AG04449 (cell line): Measurements from ENCODE around the gene BRS3.
"Not testable (repeated sequence)": the region's sequence is repeated elsewhere in the genome, so short reads cannot be mapped to it uniquely, and the experiment has no call there.

Experiments
- CTCF ChIA-PET: fragments of 350-600 bp; formaldehyde crosslinking; extraction: SDS; loops from one replicate; lab custom pipeline; 2021; ENCODE audit warnings: antibody characterized with exemption; lab: Yijun Ruan, JAX
- POLR2A ChIA-PET: fragments of 400-600, 350-600 bp; formaldehyde crosslinking; extraction: SDS; loops from one replicate; lab custom pipeline; 2020; ENCODE audit warnings: antibody characterized with exemption, inconsistent platforms; lab: Yijun Ruan, JAX
- DNase-seq: peaks from one replicate; pipeline ENCODE4 v3.0.0-alpha.2; 2010; ENCODE audit warnings: low read depth, low spot score
- H3K4me3 ChIP-seq: 2 replicates; pipeline ENCODE4 v1.5.1; 2011; ENCODE audit warnings: low read depth, mild to moderate bottlenecking, control low read depth, low read length
- CTCF ChIP-seq: IDR thresholded peaks from one replicate; pipeline ENCODE4 v1.5.1; 2011; ENCODE audit warnings: mild to moderate bottlenecking, moderate library complexity, low read length, control low read depth, inconsistent platforms; ENCODE audit not compliant: insufficient read depth; ENCODE audit errors: missing control alignments

BRS3 gene

GRCh38 chrX:136487647-136488046 is at the start of gene BRS3:
BRS3 (plus strand) TSS chrX:136487947; CDS start chrX:136488115, 168 bp downstream.
- no peak within 1 kb of the TSS for H3K4me3 ChIP-seq
- TF ChIP-seq CTCF = no peak
- ChIA-PET POLR2A (no interaction called here), CTCF (no interaction called here)
- no peak for DNase-seq

DNA sequence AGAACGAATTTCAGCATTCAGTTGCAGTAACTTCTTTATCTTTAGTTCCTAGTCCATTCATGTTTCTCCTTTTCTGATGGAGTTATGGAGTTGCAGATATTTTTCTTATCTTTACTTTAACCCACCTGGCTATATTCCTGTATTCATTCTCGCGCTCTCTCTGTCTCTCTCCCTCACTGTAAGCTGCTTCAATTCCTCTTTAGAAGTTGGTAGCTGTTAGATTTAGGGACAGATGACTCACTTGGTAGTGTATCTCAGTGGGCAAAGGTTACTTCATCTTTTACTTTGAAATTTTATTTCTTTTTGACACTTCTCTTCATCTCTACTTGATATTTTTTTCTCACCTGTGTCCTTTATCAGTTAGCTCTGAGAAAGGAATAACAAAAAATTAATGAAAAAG is 49.6 kb upstream of the BRS3 start:
- no peak for DNase-seq
- ChIA-PET POLR2A (no interaction called here), CTCF (no interaction called here)
- no peak overlapping the region for H3K4me3 ChIP-seq
- TF ChIP-seq CTCF = no peak

DNA sequence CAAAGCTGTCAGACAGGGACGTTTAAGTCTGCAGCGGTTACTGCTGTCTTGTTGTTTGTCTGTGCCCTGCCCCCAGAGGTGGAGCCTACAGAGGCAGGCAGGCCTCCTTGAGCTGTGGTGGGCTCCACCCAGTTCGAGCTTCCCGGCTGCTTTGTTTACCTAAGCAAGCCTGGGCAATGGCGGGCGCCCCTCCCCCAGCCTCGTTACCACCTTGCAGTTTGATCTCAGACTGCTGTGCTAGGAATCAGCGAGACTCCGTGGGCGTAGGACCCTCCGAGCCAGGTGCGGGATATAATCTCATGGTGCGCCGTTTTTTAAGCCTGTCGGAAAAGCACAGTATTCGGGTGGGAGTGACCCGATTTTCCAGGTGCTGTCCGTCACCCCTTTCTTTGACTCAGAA is 42.1 kb upstream of the BRS3 start:
- POLR2A ChIA-PET, DNase-seq: not testable (repeated sequence)

GRCh38 chrX:136446208-136446607 is 41.5 kb upstream of the BRS3 start:
- no peak overlapping the region for H3K4me3 ChIP-seq
- no peak for DNase-seq
- TF ChIP-seq CTCF = no peak
- ChIA-PET CTCF (no interaction called here), POLR2A (no interaction called here)

More for the DNA sequence above, 42.1 kb upstream of the BRS3 start:
- CTCF ChIA-PET, H3K4me3 ChIP-seq: not testable (repeated sequence)

DNA sequence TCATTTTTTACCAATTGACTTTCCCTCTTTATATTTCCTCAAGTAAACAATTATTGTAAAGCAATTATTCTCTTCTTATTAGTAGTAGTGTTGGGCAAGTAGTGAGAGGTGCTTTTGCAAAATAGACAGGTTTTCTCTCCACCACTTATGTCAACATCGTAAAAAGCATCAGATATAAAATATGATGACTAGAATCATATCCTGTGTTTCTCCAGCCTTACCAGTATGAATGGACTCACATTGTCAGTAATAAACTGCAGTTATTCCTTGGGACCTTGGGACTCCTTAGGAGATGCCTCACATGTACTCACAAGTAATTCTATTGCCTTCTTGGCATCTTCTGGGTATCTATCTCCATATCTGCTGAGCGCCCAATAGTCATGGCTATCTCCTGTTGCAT is 40.4 kb upstream of the BRS3 start:
- POLR2A ChIA-PET = no interaction called here
- no peak for DNase-seq
- CTCF ChIA-PET = no interaction called here
- H3K4me3 ChIP-seq = no peak overlapping the region
- no peak for TF ChIP-seq CTCF

DNA sequence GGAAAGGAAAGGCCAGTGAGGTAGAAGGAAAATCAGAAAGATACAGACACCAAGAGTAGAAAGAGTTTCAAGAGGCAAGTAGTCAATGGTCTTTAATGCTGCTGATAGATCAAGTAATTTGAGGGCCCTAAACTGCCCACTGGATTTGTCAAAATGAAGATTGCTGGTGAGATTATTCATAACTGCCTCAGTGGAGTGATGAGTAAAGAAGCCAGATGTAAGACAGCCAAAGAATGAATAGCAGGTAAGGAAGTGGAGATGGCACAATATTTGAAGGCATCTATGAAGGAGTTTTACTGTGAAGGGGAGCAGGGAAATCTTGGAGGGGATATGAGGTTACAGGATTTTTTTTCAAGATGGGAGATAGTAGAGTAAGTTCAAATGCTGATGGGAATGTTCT is 39.8 kb upstream of the BRS3 start:
- TF ChIP-seq CTCF = no peak
- H3K4me3 ChIP-seq = no peak overlapping the region
- no peak for DNase-seq
- ChIA-PET CTCF (no interaction called here), POLR2A (no interaction called here)

- TF ChIP-seq CTCF = no peak
- CTCF ChIA-PET = no interaction called here
- DNase-seq = no peak
- H3K4me3 ChIP-seq = no peak overlapping the region
- POLR2A ChIA-PET = no interaction called here
These were observed 37.5 kb upstream of the BRS3 start for GRCh38 chrX:136450050-136450830.
